ENCODE results near the gene C9orf152.

DNA sequence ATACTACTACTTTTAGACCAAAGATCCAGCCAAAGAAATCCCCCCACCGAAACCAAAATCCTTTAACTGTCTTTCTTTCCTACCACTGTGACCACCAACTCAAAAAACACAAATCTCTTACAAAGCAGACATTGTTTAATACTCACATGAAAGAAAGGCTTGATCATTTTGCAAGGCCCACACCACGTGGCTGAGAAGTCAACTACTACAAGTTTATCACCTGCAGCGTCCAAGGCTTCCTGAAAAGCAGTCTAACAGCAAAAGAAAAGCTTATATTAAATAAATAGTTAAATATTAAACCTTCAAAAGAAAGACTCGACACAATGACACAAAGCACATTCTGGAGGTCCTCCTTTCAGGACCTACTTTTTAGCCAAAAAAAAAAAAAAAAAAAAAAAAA lies 43.3 kb upstream of the C9orf152 start:
- TF ChIP-seq CTCF (IDR thresholded peaks at IDR 0.05; ENCODE audit: low read depth, low read length) (no peak), EZH2phosphoT487 (IDR thresholded peaks at IDR 0.05; ENCODE audit: low read depth) (no peak)

Measured in OCI-LY3 (cell line).